ENCODE measurements around the gene DDX47. TPM values are rescaled to one million over a fixed set of nuclear protein-coding genes. Genes with fewer than 3 reads are reported as not detected.

The DDX47 gene
- total and polyA plus RNA-seq, 2 of the 13 experiments (the other 11 are each of a cell fraction or from before 2014, with no cell fraction given): 48.5 to 78.7 TPM

DNA sequence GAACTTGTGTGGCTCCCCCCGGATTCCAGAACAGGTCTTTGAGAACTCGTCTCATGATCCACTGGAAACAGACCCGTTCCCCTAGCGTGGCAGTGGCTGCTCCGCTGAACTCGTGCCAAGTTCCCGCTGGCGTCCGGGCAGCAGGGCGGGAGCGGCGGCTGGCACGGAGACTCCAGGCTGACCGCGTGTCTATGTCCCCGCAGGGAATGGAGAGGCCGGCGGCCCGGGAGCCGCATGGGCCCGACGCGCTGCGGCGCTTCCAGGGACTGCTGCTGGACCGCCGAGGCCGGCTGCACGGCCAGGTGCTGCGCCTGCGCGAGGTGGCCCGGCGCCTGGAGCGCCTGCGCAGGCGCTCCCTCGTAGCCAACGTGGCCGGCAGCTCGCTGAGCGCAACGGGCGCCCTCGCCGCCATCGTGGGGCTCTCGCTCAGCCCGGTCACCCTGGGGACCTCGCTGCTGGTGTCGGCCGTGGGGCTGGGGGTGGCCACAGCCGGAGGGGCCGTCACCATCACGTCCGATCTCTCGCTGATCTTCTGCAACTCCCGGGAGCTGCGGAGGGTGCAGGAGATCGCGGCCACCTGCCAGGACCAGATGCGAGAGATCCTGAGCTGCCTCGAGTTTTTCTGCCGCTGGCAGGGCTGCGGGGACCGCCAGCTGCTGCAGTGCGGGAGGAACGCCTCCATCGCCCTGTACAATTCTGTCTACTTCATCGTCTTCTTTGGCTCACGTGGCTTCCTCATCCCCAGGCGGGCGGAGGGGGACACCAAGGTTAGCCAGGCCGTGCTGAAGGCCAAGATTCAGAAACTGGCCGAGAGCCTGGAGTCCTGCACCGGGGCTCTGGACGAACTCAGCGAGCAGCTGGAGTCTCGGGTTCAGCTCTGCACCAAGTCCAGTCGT lies 26.2 kb upstream of the DDX47 start (continued):
- TF ChIP-seq HMG20A (CRISPR knock-in tag; IDR thresholded peaks at IDR 0.05; ENCODE audit: borderline replicate concordance): no peak
- TF ChIP-seq CC2D1A (CRISPR knock-in tag; IDR thresholded peaks at IDR 0.05): no peak
- TF ChIP-seq ZNF484 (CRISPR knock-in tag; IDR thresholded peaks at IDR 0.05; ENCODE audit: borderline replicate concordance, low read depth): no peak
- no peak for TF ChIP-seq ZBTB26 (CRISPR knock-in tag; IDR thresholded peaks at IDR 0.05; ENCODE audit: borderline replicate concordance)
- TF ChIP-seq DDIT3 (CRISPR knock-in tag; IDR thresholded peaks at IDR 0.05): no peak
- no peak for TF ChIP-seq MATR3 (CRISPR knock-in tag; IDR thresholded peaks at IDR 0.05)
- peak; percentile 52; the same call in 1 of the 2 replicates for TF ChIP-seq IRF9 (CRISPR knock-in tag; IDR thresholded peaks at IDR 0.05; ENCODE audit: borderline replicate concordance)
- no peak for TF ChIP-seq ZSCAN12 (CRISPR knock-in tag; IDR thresholded peaks at IDR 0.05)
- TF ChIP-seq EZH2 (conservative IDR thresholded peaks at IDR 0.05; ENCODE audit: low read depth, low read length): no peak
- TF ChIP-seq SOX5 (CRISPR knock-in tag; IDR thresholded peaks at IDR 0.05; ENCODE audit: borderline replicate concordance): no peak
- TF ChIP-seq FOSL1 (CRISPR knock-in tag; IDR thresholded peaks at IDR 0.05; ENCODE audit: borderline replicate concordance): peak; percentile 42; the same call in 1 of the 2 replicates
- TF ChIP-seq SNRNP70 (IDR thresholded peaks at IDR 0.05; ENCODE audit: low read depth, low read length): no peak
- TF ChIP-seq FOXP1 (IDR thresholded peaks at IDR 0.05): no peak
- TF ChIP-seq FOXP1 (CRISPR knock-in tag; IDR thresholded peaks at IDR 0.05): no peak
- TF ChIP-seq, protein P1, sequence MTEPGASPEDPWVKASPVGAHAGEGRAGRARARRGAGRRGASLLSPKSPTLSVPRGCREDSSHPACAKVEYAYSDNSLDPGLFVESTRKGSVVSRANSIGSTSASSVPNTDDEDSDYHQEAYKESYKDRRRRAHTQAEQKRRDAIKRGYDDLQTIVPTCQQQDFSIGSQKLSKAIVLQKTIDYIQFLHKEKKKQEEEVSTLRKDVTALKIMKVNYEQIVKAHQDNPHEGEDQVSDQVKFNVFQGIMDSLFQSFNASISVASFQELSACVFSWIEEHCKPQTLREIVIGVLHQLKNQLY (CRISPR knock-in tag; IDR thresholded peaks at IDR 0.05): no peak
- TF ChIP-seq, protein P2, sequence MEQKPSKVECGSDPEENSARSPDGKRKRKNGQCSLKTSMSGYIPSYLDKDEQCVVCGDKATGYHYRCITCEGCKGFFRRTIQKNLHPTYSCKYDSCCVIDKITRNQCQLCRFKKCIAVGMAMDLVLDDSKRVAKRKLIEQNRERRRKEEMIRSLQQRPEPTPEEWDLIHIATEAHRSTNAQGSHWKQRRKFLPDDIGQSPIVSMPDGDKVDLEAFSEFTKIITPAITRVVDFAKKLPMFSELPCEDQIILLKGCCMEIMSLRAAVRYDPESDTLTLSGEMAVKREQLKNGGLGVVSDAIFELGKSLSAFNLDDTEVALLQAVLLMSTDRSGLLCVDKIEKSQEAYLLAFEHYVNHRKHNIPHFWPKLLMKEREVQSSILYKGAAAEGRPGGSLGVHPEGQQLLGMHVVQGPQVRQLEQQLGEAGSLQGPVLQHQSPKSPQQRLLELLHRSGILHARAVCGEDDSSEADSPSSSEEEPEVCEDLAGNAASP (CRISPR knock-in tag; IDR thresholded peaks at IDR 0.05; ENCODE audit: borderline replicate concordance): peak; percentile 50; the same call in 1 of the 2 replicates
- TF ChIP-seq ZNF883 (CRISPR knock-in tag; IDR thresholded peaks at IDR 0.05; ENCODE audit: not compliant biosample characterization): peak; percentile 86
- no peak for TF ChIP-seq CBX1 (IDR thresholded peaks at IDR 0.05; ENCODE audit: low read depth)
- TF ChIP-seq SNAPC2 (CRISPR knock-in tag; IDR thresholded peaks at IDR 0.05): no peak
- TF ChIP-seq ZNF225 (CRISPR knock-in tag; IDR thresholded peaks at IDR 0.05): 0 out of 2 replicates have a peak, but pooled peaks have one; percentile 43
- no peak for TF ChIP-seq MTF2 (CRISPR knock-in tag; IDR thresholded peaks at IDR 0.05; ENCODE audit: borderline replicate concordance)
- peak; percentile 85 for TF ChIP-seq TFDP1 (CRISPR knock-in tag; IDR thresholded peaks at IDR 0.05; ENCODE audit: borderline replicate concordance)
- no peak for TF ChIP-seq GZF1 (CRISPR knock-in tag; IDR thresholded peaks at IDR 0.05)
- peak; percentile 74 for TF ChIP-seq IKZF4 (CRISPR knock-in tag; IDR thresholded peaks at IDR 0.05; ENCODE audit: borderline replicate concordance, low read depth, not compliant biosample characterization)
- TF ChIP-seq RAD51 (IDR thresholded peaks at IDR 0.05; ENCODE audit: borderline replicate concordance): no peak

Data from HepG2 (cell line).